ENCODE data around the gene MRPS9. TPM values are rescaled to one million over a fixed set of nuclear protein-coding genes. Genes with fewer than 3 reads are reported as not detected.

MRPS9 gene
- total and polyA plus RNA-seq, 2 experiments from 2014 or later, result 12.8 to 22.2 TPM

DNA sequence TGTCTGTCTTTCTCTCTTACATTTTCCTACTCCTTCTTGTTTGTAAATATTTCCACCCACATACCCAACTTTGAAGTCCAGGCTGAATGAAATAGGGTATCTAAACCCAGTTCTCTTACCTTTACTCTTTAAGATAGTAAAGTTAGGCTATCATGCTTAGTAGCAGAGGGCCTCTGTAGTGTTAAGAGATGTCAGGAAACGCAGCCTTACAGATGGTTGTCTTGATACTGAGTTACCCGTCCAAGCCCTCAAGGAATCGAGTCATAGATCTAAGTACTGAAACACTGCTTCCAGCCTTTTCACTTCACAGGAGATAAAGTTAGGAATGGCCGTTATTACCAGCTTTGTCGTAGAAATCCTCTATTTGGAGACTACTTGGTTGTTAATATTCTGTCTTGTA is 24.3 kb downstream of the MRPS9 start:
- WGBS, 2 experiments (ENCODE audit: low coverage in 1 of 2, low lambda C conversion rate in 2 of 2, missing lambda C conversion rate in 2 of 2), result 79% methylated on average over 5 of the region's 5 CpGs
- no peak overlapping the region for H2AFZ ChIP-seq

DNA sequence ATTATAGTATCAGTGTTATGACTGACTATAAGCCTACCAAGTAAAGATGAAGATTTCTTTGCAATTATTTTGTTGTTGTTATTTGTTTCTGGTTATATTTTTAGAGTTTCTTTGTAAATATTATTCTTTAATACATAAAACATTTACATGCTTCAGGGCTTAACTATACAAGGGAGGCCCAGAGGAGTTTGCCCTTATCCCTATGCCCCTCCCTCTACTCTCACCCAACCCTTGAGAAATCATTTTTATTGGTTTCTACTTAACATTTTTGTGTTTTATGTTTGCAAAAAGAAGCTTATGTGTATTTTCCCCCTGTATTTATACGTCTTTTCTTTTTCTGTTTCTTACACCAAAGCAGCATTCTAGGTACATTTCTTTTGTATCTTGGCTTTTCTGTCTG is 30.5 kb downstream of the MRPS9 start:
- no peaks in the 10 kb centered on the region for H3K4me1 ChIP-seq (ENCODE audit: insufficient read depth)
- 96 to 100% methylated on average over 1 of the region's 1 CpG for WGBS, 2 experiments (ENCODE audit: low coverage in 1 of 2, low lambda C conversion rate in 2 of 2, missing lambda C conversion rate in 2 of 2)
- in situ Hi-C loops (cut with MboI), result no loop called here
- no peak overlapping the region for H3K4me2 ChIP-seq (ENCODE audit: unreplicated experiment)
- H3K9me3 ChIP-seq (ENCODE audit: low read depth), result no peaks in the 10 kb centered on the region
- no peak overlapping the region for H3K27ac ChIP-seq
- DNase-seq, result no peak
- no peak overlapping the region for H3K9ac ChIP-seq
- no peak overlapping the region for H2AFZ ChIP-seq
- TF ChIP-seq EZH2phosphoT487 (IDR thresholded peaks at IDR 0.05; ENCODE audit: insufficient read depth, low read depth) (no peak), EZH2 (IDR thresholded peaks at IDR 0.05; ENCODE audit: insufficient read depth, poor library complexity, severe bottlenecking) (no peak)
- H3K27me3 ChIP-seq (replicated peaks; ENCODE audit: insufficient read depth), result no peaks in the 10 kb centered on the region
- H4K20me1 ChIP-seq (ENCODE audit: insufficient read depth), result no peaks in the 10 kb centered on the region
- H3K9me2 ChIP-seq (ENCODE audit: insufficient read depth), result no peaks in the 10 kb centered on the region
- H3K4me3 ChIP-seq, result no peak overlapping the region
- H3F3A ChIP-seq (ENCODE audit: insufficient read depth), result no peaks in the 10 kb centered on the region
- H3K79me2 ChIP-seq (ENCODE audit: insufficient read depth), result no peaks in the 10 kb centered on the region
- no peaks in the 10 kb centered on the region; the same call in 1 of the 2 replicates for H3K36me3 ChIP-seq (ENCODE audit: low read depth)

More for the DNA sequence above, 24.3 kb downstream of the MRPS9 start:
- no peak overlapping the region for H3K4me3 ChIP-seq
- H3K4me2 ChIP-seq (ENCODE audit: unreplicated experiment), result no peak overlapping the region
- H3F3A ChIP-seq (ENCODE audit: insufficient read depth), result no peaks in the 10 kb centered on the region
- peaks cover 7% of the 10 kb centered on the region; the same call in 1 of the 2 replicates for H3K79me2 ChIP-seq (ENCODE audit: insufficient read depth)
- no peaks in the 10 kb centered on the region for H3K9me2 ChIP-seq (ENCODE audit: insufficient read depth)
- no peaks in the 10 kb centered on the region for H3K36me3 ChIP-seq (ENCODE audit: low read depth)
- H3K27me3 ChIP-seq (replicated peaks; ENCODE audit: insufficient read depth), result no peaks in the 10 kb centered on the region
- no peaks in the 10 kb centered on the region for H4K20me1 ChIP-seq (ENCODE audit: insufficient read depth)
- H3K9me3 ChIP-seq (ENCODE audit: low read depth), result no peaks in the 10 kb centered on the region
- no peak overlapping the region for H3K27ac ChIP-seq
- no peak for DNase-seq
- in situ Hi-C loops (cut with MboI), result no loop called here
- TF ChIP-seq EZH2phosphoT487 (IDR thresholded peaks at IDR 0.05; ENCODE audit: insufficient read depth, low read depth), result no peak
- TF ChIP-seq EZH2 (IDR thresholded peaks at IDR 0.05; ENCODE audit: insufficient read depth, poor library complexity, severe bottlenecking), result no peak
- no peaks in the 10 kb centered on the region for H3K4me1 ChIP-seq (ENCODE audit: insufficient read depth)
- no peak overlapping the region for H3K9ac ChIP-seq

GRCh38 chr2:105068875-105069274 is 31.0 kb downstream of the MRPS9 start:
- Histone ChIP-seq H3K79me2 (ENCODE audit: insufficient read depth) (no peaks in the 10 kb centered on the region), H3K27ac (no peak overlapping the region), H3K9me3 (ENCODE audit: low read depth) (no peaks in the 10 kb centered on the region), H2AFZ (no peak overlapping the region), H3K9me2 (ENCODE audit: insufficient read depth) (no peaks in the 10 kb centered on the region), H4K20me1 (ENCODE audit: insufficient read depth) (no peaks in the 10 kb centered on the region), H3K27me3 (replicated peaks; ENCODE audit: insufficient read depth) (no peaks in the 10 kb centered on the region), H3K4me3 (no peak overlapping the region), H3K4me2 (ENCODE audit: unreplicated experiment) (no peak overlapping the region), H3K4me1 (ENCODE audit: insufficient read depth) (no peaks in the 10 kb centered on the region), H3K9ac (no peak overlapping the region), H3F3A (ENCODE audit: insufficient read depth) (no peaks in the 10 kb centered on the region), H3K36me3 (ENCODE audit: low read depth) (no peaks in the 10 kb centered on the region; the same call in 1 of the 2 replicates)
- TF ChIP-seq EZH2phosphoT487 (IDR thresholded peaks at IDR 0.05; ENCODE audit: insufficient read depth, low read depth), result no peak
- TF ChIP-seq EZH2 (IDR thresholded peaks at IDR 0.05; ENCODE audit: insufficient read depth, poor library complexity, severe bottlenecking), result no peak
- WGBS, 2 experiments (ENCODE audit: low coverage in 1 of 2, low lambda C conversion rate in 2 of 2, missing lambda C conversion rate in 2 of 2), result 88% methylated on average over 5 of the region's 5 CpGs
- DNase-seq, result no peak
- in situ Hi-C loops (cut with MboI), result no loop called here

GRCh38 chr2:105070010-105070865 is 32.4 kb downstream of the MRPS9 start:
- Histone ChIP-seq H2AFZ (no peak overlapping the region), H3F3A (ENCODE audit: insufficient read depth) (no peaks in the 10 kb centered on the region), H3K9me2 (ENCODE audit: insufficient read depth) (no peaks in the 10 kb centered on the region), H3K27me3 (replicated peaks; ENCODE audit: insufficient read depth) (no peaks in the 10 kb centered on the region), H3K4me1 (ENCODE audit: insufficient read depth) (no peaks in the 10 kb centered on the region), H3K27ac (no peak overlapping the region), H3K4me2 (ENCODE audit: unreplicated experiment) (no peak overlapping the region), H3K79me2 (ENCODE audit: insufficient read depth) (no peaks in the 10 kb centered on the region), H3K9ac (no peak overlapping the region), H3K9me3 (ENCODE audit: low read depth) (no peaks in the 10 kb centered on the region), H3K36me3 (ENCODE audit: low read depth) (no peaks in the 10 kb centered on the region; the same call in 1 of the 2 replicates), H4K20me1 (ENCODE audit: insufficient read depth) (no peaks in the 10 kb centered on the region), H3K4me3 (no peak overlapping the region)
- WGBS, 2 experiments (ENCODE audit: low coverage in 1 of 2, low lambda C conversion rate in 2 of 2, missing lambda C conversion rate in 2 of 2), result 94% methylated on average over 7 of the region's 7 CpGs
- DNase-seq, result no peak
- TF ChIP-seq EZH2 (IDR thresholded peaks at IDR 0.05; ENCODE audit: insufficient read depth, poor library complexity, severe bottlenecking) (no peak), EZH2phosphoT487 (IDR thresholded peaks at IDR 0.05; ENCODE audit: insufficient read depth, low read depth) (no peak)
- in situ Hi-C loops (cut with MboI), result no loop called here
